AG10803 (cell line): ENCODE results near the gene TMEM225B.
"Not testable (repeated sequence)": the region's sequence is repeated elsewhere in the genome, so short reads cannot be mapped to it uniquely, and the experiment has no call there.

Source experiments
- DNase-seq: peaks from one replicate; pipeline ENCODE4 v3.0.0; 2010; ENCODE audit warnings: low read depth
- H3K4me3 ChIP-seq: 2 replicates; pipeline ENCODE4 v1.5.1; 2011; ENCODE audit warnings: mild to moderate bottlenecking, low read length, control low read depth
- CTCF ChIP-seq: conservative IDR thresholded peaks from 2 replicates; pipeline ENCODE4 v1.5.1; 2011; ENCODE audit warnings: mild to moderate bottlenecking, low read length, control low read depth, inconsistent platforms

TMEM225B gene

DNA sequence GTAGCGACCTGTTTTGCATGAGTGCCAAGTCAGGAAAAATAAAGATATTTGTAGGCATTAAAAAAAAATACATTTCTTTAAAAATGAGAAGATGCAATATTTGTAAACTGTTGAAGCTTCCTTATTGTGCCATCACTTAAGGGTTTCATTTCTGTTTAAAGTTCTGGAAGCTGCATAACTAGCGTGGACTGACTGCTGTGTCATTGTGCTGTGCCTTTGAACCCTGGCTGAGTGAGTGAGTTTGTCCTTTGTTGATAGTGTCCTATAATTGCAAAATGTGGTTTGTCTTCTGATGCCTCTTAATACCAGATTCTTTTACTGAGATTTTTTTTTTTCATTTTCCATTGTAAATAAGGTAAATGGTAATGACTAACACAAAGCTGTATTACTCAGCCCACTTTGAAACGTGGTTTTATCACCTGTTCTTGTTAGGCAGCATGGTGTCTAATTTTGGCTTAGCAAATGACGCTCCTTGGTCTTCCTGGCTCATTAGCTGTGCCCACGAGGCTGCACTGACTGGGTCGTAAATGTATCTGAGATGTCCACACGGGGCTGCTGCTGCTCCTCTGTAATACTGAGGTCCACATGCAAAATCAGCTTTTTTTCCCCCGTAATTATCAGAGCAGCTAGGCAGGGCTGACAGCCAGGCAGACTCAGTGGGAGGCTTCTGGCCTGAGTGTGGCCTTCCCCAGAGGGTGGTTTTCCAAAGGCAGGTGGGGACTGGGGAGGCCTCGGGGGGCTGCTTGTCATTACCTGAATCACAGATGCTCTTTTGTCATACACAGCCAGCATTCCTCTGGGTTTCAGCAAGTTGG is 33.4 kb downstream of the TMEM225B start:
- peak; percentile 22; the same call in 1 of the 2 replicates for TF ChIP-seq CTCF
- no peak overlapping the region for H3K4me3 ChIP-seq
- no peak for DNase-seq

DNA sequence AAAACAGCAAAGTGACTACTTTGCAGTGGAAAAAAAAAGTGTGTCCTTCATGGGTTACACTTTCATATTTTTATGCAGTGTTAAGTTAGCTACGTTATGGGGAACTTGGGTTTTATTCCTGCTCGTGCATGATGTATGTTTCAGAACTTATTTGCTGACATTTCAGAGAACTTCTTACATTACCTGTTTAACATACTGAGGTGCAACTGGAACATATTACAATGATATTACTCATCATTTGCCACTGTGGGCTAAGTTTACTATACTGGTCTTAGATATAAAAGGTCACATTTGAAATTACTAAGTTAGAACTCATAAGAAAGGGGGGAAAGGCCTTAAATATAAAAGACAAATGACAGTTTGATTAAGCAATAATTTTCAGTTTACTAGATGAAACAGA is 39.3 kb downstream of the TMEM225B start:
- not testable (repeated sequence) for H3K4me3 ChIP-seq

DNA sequence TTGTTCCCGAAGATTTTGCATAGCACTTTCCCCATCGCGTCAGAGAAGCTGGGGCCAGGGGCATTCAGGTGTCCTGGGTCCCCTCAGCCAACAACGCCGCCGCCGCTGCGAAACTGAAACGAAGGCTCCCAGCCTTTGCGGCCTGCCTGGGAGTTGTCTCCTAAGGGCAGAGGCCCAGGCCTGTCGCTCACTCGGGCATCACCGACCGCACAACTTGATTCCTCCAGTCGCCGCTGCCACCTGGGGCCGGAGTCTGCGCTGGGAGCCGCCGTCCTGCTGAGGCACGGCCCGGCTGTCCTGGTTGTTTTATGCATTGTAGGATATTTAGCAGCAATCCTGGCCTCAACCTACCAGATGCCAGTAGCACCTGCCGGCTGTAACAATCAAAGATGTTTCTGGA is 40.7 kb downstream of the TMEM225B start:
- H3K4me3 ChIP-seq = no peak overlapping the region
- no peak for TF ChIP-seq CTCF
- no peak for DNase-seq

More for the DNA sequence above, 39.3 kb downstream of the TMEM225B start:
- not testable (repeated sequence) for DNase-seq

DNA sequence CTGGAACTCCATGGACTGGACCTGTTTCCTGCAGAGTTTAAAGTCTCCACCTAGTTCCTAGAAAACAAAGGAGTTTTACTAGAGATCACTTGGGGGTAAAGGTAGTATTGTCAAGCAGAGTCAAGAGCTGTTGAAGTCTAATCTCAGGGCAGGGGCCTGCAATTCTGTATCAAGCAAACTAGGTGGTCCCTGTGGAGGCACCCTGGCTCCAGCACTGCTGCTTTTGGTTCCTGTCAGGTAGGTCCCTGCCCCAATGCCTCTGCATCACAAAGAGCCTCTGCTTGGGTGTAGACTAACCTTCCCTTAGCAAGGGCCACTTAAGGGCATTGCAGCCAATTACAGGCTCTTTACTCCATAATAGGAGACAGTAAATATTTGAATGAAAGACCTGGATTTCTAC is 41.2 kb downstream of the TMEM225B start:
- DNase-seq = no peak
- TF ChIP-seq CTCF = no peak
- H3K4me3 ChIP-seq = no peak overlapping the region

DNA sequence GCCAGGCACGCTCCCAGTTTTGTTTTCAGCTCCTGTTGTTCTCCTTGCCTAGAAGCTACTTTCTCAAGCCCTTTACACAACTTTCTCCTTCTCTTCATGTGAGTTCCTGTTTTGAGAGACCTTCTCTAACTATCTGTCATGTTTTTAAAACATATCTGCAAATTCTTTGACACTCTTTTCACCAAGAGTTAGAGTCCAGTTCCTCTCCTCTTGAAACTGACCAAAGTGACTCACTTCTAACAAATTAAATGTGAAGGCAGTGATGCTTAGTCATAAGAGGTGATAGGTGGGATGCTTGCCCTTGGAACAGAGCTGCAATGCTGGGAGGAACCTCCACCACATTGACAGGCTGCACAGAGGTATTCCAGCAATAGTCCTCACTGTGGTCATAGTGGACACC is 44.0 kb downstream of the TMEM225B start:
- no peak for TF ChIP-seq CTCF
- DNase-seq = no peak
- no peak overlapping the region for H3K4me3 ChIP-seq

DNA sequence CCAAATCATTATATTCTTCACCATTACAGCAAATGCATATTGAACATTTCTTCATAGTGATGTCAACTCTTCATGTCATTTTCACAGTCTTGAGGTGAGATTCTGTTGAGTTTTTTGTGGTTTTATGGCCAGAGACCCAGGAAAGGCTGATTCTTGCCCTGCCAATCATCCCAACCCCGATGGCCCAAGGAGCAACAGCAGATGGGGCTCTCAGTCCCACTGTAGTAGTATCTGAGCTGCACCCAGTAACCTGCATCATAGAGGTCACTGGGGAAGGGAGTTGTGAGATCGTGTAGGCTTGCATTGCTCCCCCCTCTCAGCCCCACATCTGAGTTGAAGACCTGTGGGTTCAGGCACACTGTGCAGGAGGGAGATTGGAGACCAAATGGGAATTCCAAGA is 45.4 kb downstream of the TMEM225B start:
- no peak for TF ChIP-seq CTCF
- H3K4me3 ChIP-seq = no peak overlapping the region
- no peak for DNase-seq

DNA sequence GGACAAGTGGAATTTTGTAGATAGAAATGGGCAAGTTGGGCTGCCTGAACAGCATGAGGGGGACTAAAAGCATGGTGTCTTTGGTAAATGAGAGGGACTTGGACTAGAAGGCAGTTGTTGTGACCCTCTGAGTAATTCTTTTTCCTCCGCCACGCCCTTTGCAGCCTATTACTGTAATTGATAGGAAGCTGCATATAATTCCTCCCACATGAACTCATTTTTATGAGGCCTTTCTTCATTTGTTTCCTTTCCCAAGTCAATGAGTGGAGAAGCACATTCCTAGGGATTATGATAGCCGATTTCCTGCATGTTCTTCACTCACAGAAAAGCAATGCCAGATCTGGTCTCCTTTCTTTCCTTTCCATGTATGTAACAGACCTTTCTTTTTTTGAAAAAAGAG is 46.4 kb downstream of the TMEM225B start:
- no peak overlapping the region for H3K4me3 ChIP-seq
- TF ChIP-seq CTCF = no peak
- DNase-seq = no peak
